Dendritic cell treated with granulocyte-macrophage colony-stimulating factor and Interleukin-4, amounts not matched to agents 40 ng/mL and 50 ng/mL, for 4 days (primary cell): ENCODE data around the gene WIPF3.

Experiments
- H3K27ac Mint-ChIP-seq: one replicate; pipeline ENCODE4 v1.8.0; 2022; ENCODE audit warnings: mild to moderate bottlenecking, mixed read lengths
- H3K27me3 Mint-ChIP-seq: one replicate; pipeline ENCODE4 v1.8.0; 2022; ENCODE audit warnings: mild to moderate bottlenecking, mixed read lengths
- H3K36me3 Mint-ChIP-seq: one replicate; pipeline ENCODE4 v1.8.0; 2022; ENCODE audit warnings: low read depth, mixed read lengths
- H3K4me1 Mint-ChIP-seq: one replicate; pipeline ENCODE4 v1.8.0; 2022; ENCODE audit warnings: low read depth, mixed read lengths
- H3K4me3 Mint-ChIP-seq: one replicate; pipeline ENCODE4 v1.8.0; 2022; ENCODE audit warnings: mild to moderate bottlenecking, moderate library complexity, mixed read lengths
- H3K9me3 Mint-ChIP-seq: one replicate; pipeline ENCODE4 v1.8.0; 2022; ENCODE audit warnings: mixed read lengths
- intact Hi-C: fragments of 100-400 bp; cut with micrococcal nuclease; formaldehyde crosslinking; loops from one replicate; pipeline ENCODE4 v1.15.0; 2022

WIPF3 gene

DNA sequence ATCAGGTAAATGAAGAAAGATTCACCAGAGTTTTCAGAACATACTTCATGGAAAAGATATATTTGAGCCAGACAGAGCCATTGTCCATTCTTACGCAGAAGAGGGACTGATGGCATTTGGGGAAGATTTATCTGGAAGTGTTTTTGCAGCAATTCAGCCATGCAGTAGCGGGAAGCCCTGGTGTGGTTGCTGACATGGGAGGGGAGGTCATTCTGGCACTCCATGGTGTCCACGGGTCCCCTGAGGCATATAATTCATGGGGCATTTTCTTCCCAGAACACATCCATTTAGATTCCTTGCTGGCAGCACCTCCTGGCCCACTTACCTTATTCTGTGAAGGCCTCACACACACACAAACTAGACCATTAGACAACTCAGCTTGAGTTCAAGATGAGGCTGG lies 55.6 kb downstream of the WIPF3 start:
- Mint-ChIP-seq H3K27ac (no peak overlapping the region), H3K36me3 (no peaks in the 10 kb centered on the region), H3K4me3 (no peak overlapping the region), H3K4me1 (peaks cover 62% of the 10 kb centered on the region), H3K27me3 (no peaks in the 10 kb centered on the region), H3K9me3 (no peaks in the 10 kb centered on the region)
- intact Hi-C loops, result no loop called here

- H3K4me3 Mint-ChIP-seq, result no peak overlapping the region
- H3K27me3 Mint-ChIP-seq, result no peaks in the 10 kb centered on the region
- H3K4me1 Mint-ChIP-seq, result peaks cover 49% of the 10 kb centered on the region
- no peaks in the 10 kb centered on the region for H3K36me3 Mint-ChIP-seq
- H3K9me3 Mint-ChIP-seq, result no peaks in the 10 kb centered on the region
- intact Hi-C loops, result no loop called here
- H3K27ac Mint-ChIP-seq, result no peak overlapping the region
Observed at GRCh38 chr7:29864656-29865055, 58.3 kb downstream of the WIPF3 start.

GRCh38 chr7:29865526-29865925 lies 59.2 kb downstream of the WIPF3 start:
- intact Hi-C loops, result no loop called here
- Mint-ChIP-seq H3K9me3 (no peaks in the 10 kb centered on the region), H3K4me1 (peaks cover 40% of the 10 kb centered on the region), H3K4me3 (no peak overlapping the region), H3K27me3 (no peaks in the 10 kb centered on the region), H3K36me3 (no peaks in the 10 kb centered on the region), H3K27ac (no peak overlapping the region)

DNA sequence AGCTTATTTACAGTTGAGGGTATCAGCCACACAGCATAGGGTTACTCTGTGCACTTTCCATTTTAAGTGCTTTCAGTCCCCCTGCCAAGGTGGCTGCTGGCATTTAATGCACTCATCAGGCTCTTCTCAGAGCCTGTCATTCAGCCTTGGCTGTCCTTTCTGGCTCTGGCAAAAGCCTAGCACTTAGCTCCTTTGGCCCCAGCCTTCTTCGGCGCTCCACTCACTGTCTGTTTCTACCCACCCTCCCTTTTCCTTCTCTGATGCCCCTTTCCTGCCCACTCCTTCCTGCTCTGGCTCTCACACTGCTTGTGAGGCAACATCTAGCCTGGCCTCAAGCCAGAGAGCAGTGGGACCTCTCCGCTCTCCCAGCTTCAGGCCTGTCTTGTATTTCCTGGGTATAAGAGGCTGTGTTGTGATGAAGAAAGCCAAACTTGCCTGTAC lies 60.2 kb downstream of the WIPF3 start:
- Mint-ChIP-seq H3K36me3 (no peaks in the 10 kb centered on the region), H3K27me3 (no peaks in the 10 kb centered on the region), H3K4me3 (peak overlapping the region; percentile 35), H3K9me3 (no peaks in the 10 kb centered on the region), H3K27ac (no peak overlapping the region), H3K4me1 (peaks cover 35% of the 10 kb centered on the region)
- intact Hi-C loops, result no loop called here

- Mint-ChIP-seq H3K4me1 (peaks cover 10% of the 10 kb centered on the region), H3K36me3 (no peaks in the 10 kb centered on the region), H3K27ac (no peak overlapping the region), H3K9me3 (no peaks in the 10 kb centered on the region), H3K4me3 (no peak overlapping the region), H3K27me3 (no peaks in the 10 kb centered on the region)
- intact Hi-C loops, result no loop called here
Observed at GRCh38 chr7:29871787-29872398, 65.6 kb downstream of the WIPF3 start.

- peaks cover 6% of the 10 kb centered on the region for H3K4me1 Mint-ChIP-seq
- no peaks in the 10 kb centered on the region for H3K36me3 Mint-ChIP-seq
- no peak overlapping the region for H3K4me3 Mint-ChIP-seq
- peaks cover 2% of the 10 kb centered on the region for H3K27me3 Mint-ChIP-seq
- intact Hi-C loops, result no loop called here
- no peak overlapping the region for H3K27ac Mint-ChIP-seq
- H3K9me3 Mint-ChIP-seq, result no peaks in the 10 kb centered on the region
Observed at GRCh38 chr7:29873644-29874294, 67.5 kb downstream of the WIPF3 start.

- H3K27me3 Mint-ChIP-seq, result peaks cover 2% of the 10 kb centered on the region
- intact Hi-C loops, result loop anchor here (5.0 kb wide), 1 partner anchor 187 kb away; no protein-coding TSS in a partner anchor
Observed at GRCh38 chr7:29875741-29876140, 69.4 kb downstream of the WIPF3 start.

GRCh38 chr7:29877196-29877595 lies 70.9 kb downstream of the WIPF3 start:
- no peaks in the 10 kb centered on the region for H3K9me3 Mint-ChIP-seq
- no peak overlapping the region for H3K27ac Mint-ChIP-seq
- H3K4me3 Mint-ChIP-seq, result no peak overlapping the region
- H3K36me3 Mint-ChIP-seq, result no peaks in the 10 kb centered on the region
- no peaks in the 10 kb centered on the region for H3K4me1 Mint-ChIP-seq
- intact Hi-C loops, result loop anchor here (5.0 kb wide), 1 partner anchor 185 kb away; no protein-coding TSS in a partner anchor
- H3K27me3 Mint-ChIP-seq, result peaks cover 2% of the 10 kb centered on the region

More at GRCh38 chr7:29875741-29876140, 69.4 kb downstream of the WIPF3 start:
- H3K9me3 Mint-ChIP-seq, result no peaks in the 10 kb centered on the region
- H3K4me1 Mint-ChIP-seq, result peaks cover 6% of the 10 kb centered on the region
- no peaks in the 10 kb centered on the region for H3K36me3 Mint-ChIP-seq
- no peak overlapping the region for H3K4me3 Mint-ChIP-seq
- no peak overlapping the region for H3K27ac Mint-ChIP-seq

GRCh38 chr7:29878081-29878688 lies 71.9 kb downstream of the WIPF3 start:
- H3K36me3 Mint-ChIP-seq, result no peaks in the 10 kb centered on the region
- no peak overlapping the region for H3K27ac Mint-ChIP-seq
- H3K27me3 Mint-ChIP-seq, result peaks cover 9% of the 10 kb centered on the region
- peaks cover under 1% of the 10 kb centered on the region for H3K4me1 Mint-ChIP-seq
- H3K4me3 Mint-ChIP-seq, result no peak overlapping the region
- H3K9me3 Mint-ChIP-seq, result no peaks in the 10 kb centered on the region
- intact Hi-C loops, result loop anchor here (1.0 to 5.0 kb wide), 2 partner anchors 43 to 184 kb away; no protein-coding TSS in a partner anchor

- H3K27me3 Mint-ChIP-seq, result peaks cover 22% of the 10 kb centered on the region
- no peaks in the 10 kb centered on the region for H3K9me3 Mint-ChIP-seq
- no peaks in the 10 kb centered on the region for H3K36me3 Mint-ChIP-seq
- intact Hi-C loops, result loop anchor here (5.0 kb wide), 1 partner anchor 183 kb away; no protein-coding TSS in a partner anchor
- no peak overlapping the region for H3K27ac Mint-ChIP-seq
- peaks cover 8% of the 10 kb centered on the region for H3K4me1 Mint-ChIP-seq
- H3K4me3 Mint-ChIP-seq, result no peak overlapping the region
Observed at GRCh38 chr7:29879609-29880008, 73.3 kb downstream of the WIPF3 start.

GRCh38 chr7:29881724-29882123 lies 75.4 kb downstream of the WIPF3 start:
- H3K9me3 Mint-ChIP-seq, result no peaks in the 10 kb centered on the region
- no peaks in the 10 kb centered on the region for H3K36me3 Mint-ChIP-seq
- H3K27me3 Mint-ChIP-seq, result peaks cover 31% of the 10 kb centered on the region
- no peak overlapping the region for H3K4me3 Mint-ChIP-seq
- intact Hi-C loops, result no loop called here
- no peak overlapping the region for H3K27ac Mint-ChIP-seq
- peaks cover 8% of the 10 kb centered on the region for H3K4me1 Mint-ChIP-seq

GRCh38 chr7:29882481-29882880 lies 76.2 kb downstream of the WIPF3 start:
- peaks cover 31% of the 10 kb centered on the region for H3K27me3 Mint-ChIP-seq
- peaks cover 8% of the 10 kb centered on the region for H3K4me1 Mint-ChIP-seq
- no peaks in the 10 kb centered on the region for H3K36me3 Mint-ChIP-seq
- H3K9me3 Mint-ChIP-seq, result no peaks in the 10 kb centered on the region
- intact Hi-C loops, result no loop called here
- H3K4me3 Mint-ChIP-seq, result no peak overlapping the region
- no peak overlapping the region for H3K27ac Mint-ChIP-seq

DNA sequence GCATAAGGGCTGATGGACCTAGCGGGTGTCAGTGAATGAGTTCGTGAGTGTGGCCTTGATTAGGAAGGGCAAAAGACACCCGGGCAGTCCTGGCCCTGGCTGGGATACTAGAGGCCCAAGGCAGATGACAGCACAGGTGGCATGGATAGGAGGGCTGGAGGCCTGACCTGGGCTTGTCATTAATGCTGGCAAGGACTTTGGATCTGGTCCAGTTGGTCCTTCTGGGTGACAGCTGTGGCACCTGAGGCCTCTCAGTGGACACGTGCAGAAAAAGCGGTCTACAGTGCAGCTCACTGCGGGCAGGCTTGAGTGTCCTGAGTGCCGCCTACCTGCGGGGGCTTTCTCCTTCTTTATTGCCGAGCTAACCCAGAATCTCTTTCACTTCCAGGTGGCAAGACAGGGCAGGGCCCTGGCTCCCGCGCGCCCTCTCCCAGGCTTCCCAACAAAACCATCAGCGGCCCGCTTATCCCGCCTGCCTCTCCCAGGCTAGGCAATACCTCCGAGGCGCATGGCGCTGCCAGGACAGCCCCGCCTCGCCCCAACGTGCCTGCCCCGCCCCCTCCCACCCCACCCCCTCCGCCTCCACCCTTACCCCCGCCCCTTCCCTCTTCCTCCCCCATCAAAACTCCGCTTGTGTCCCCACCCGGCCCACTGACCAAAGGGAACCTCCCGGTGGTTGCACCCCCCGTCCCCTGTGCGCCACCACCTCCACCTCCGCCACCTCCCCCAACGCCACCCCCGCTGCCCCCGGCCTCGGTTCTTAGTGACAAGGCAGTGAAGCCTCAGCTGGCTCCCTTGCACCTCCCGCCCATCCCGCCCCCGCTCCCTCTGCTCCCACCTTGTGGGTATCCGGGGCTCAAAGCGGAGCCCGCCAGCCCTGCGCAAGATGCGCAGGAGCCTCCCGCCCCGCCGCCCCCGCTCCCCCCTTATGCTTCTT lies 77.4 kb downstream of the WIPF3 start:
- Mint-ChIP-seq H3K36me3 (no peaks in the 10 kb centered on the region), H3K4me1 (peaks cover 8% of the 10 kb centered on the region), H3K27ac (no peak overlapping the region), H3K9me3 (no peaks in the 10 kb centered on the region), H3K4me3 (no peak overlapping the region), H3K27me3 (peaks cover 29% of the 10 kb centered on the region)
- intact Hi-C loops, result no loop called here
